Measurements from ENCODE around the gene GNG14. TPM values are rescaled to one million over a fixed set of nuclear protein-coding genes. Genes with fewer than 3 reads are reported as not detected.
"Not testable (repeated sequence)": the region's sequence is repeated elsewhere in the genome, so short reads cannot be mapped to it uniquely, and the experiment has no call there.

Gene GNG14
- total RNA-seq, 1 donor from 2014 or later = not detected

- intact Hi-C loops (cut with DNase I) = no loop called here
- DNase-seq (ENCODE audit: low spot score) = no peak
These were observed 1.9 kb downstream of the GNG14 start for GRCh38 chr19:12689581-12690216.

- intact Hi-C loops (cut with DNase I) = no loop called here
- DNase-seq (ENCODE audit: low spot score) = no peak
These were observed 5.2 kb downstream of the GNG14 start for GRCh38 chr19:12692960-12693359.

DNA sequence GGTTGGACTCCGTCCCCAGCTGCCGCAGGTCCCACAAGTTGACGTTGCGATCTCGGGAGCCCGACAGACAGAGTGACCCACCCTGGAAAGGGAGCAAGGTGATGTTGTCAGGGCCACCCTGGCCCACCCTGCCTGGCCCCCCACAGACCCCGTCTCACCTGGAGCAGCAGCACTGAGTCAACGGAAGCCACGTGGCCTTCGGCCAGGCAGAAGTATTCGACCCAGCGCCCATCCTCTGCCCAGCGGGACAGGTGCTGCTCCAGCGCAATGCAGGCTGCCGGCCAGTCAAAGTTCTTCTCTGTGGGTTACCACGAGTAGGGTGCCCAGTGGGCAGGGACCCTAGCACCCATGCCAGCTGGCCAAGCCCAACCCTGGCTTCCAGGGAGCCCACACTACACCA lies 6.8 kb downstream of the GNG14 start:
- DNase-seq (ENCODE audit: low spot score) = no peak
- intact Hi-C loops (cut with DNase I) = no loop called here

DNA sequence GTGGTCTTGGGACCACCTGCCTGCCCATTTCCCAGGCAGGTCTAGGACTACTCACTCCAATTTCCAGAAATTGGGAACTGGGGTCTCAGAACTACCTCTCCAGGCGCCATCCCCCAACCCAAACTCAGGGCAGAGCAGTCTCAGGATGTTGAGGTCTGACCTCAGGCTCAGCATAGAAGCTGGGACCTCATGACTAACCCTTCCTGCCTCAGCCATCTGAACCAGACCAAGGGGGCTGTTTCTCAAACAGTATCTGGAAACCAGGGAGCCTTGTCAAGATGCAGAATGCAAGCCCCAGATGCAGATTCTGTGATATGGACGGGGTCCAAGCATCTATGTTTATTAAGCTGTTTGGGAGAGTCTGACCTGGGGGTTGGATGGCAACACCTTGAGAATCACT lies 7.3 kb downstream of the GNG14 start:
- no peak for DNase-seq (ENCODE audit: low spot score)
- intact Hi-C loops (cut with DNase I) = no loop called here

DNA sequence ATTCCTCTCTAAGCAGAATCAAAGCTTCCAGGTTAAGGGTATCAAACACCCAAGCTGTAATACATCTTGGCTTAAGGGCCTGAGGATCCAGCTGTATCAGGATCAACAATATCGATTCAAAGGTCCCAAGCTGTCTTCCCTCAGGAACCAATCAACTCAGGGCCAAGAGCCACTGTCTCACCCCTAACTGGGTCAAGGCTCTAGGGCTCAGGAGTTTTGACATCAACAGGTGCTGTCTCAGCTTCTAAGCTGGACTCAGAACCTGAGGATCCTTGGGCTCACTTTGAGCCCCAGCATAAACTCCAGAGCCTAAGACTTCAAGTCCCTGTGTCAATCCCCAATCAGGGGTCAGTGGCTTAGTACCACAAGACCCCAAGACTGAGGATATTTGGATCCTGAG lies 7.7 kb downstream of the GNG14 start:
- no peak for DNase-seq (ENCODE audit: low spot score)
- intact Hi-C loops (cut with DNase I) = no loop called here

DNA sequence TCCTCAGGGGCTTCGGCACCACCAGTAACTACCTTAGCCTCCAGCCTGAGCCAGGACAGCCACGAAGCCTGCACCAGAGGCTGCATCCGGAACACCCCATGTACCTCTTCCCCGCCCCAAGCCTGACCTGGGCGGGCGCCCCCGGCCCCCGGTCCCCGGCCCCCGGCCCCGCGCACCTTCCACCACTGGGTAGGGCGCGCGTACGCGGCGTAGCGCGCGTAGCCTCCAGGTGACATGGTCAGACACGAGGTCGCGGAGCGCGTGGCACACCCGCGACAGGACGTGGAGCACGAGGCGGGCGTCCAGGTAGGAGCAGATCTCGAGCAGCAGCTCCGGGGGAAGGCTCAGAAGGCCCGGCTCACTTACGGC lies 8.2 kb downstream of the GNG14 start:
- intact Hi-C loops (cut with DNase I) = no loop called here
- DNase-seq (ENCODE audit: low spot score) = no peak

DNA sequence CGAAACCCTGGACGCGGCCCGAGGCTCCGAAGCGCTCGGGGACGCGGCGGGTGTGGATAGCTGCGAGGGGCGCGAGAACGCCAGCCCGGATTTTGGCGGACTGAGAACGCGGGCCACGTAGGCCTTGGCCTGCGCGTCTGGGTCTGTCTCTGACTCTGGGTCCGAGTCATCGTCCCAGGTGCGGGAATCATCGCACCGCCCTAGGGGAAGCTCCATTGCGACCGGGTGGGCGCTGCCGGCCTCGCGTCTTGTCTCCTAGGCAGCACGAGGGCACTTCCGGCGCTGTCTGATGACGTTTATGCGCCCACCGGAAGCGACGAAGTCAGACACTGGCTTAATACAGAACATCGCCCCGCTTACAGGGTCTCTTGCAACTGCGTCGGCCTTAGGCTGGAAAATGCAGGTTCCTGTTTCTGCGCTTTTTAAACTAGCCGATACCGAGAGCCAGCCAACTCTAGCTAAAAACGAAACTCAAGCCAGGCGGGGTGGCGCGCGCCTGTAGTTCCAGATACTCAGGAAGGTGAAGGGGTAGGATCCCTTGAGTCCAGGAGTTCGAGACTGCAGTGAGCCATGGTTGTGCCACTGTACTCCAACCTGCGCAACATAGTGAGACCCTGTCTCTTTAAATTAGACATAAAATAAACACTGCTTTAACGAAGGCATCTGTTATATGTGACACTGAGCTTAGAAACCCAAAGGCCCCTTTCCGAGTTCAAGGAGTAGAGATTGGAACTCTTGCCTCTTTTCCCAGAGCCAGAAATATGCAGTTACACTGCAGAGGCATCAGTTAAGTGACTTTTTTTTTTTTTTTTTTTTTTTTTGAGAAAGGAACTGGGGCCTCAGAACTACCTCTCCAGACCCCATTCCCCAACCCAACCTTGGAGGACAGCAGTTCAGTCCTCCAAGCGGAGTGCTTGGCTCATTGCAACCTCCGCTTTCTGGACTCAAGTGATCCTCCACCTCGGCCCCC lies 8.9 kb downstream of the GNG14 start, which contains the start of gene FBXW9:
Gene FBXW9 (minus strand): TSS at position 266 of the 970 bp plus-strand sequence. CDS start 50 bp downstream, at position 216.
- intact Hi-C loops (cut with DNase I) = no loop called here
- DNase-seq (ENCODE audit: low spot score) = peak; percentile 96

DNA sequence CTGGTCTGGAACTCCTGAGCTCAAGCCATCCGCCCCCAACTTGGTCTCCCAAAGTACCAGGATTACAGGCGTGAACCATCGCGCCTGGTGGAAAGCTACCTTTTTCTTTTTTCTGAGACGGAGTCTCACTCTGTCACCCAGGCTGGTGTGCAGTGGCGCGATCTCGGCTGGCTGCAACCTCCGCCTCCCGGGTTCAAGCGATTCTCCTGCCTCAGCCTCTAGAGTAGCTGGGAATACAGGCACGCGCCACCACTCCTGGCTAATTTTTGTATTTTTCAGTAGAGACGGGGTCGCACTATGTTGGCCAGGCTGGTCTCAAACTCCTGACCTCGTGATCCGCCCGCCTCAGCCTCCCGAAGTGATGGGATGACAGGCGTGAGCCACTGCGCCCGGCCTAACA lies 9.6 kb downstream of the GNG14 start:
- DNase-seq (ENCODE audit: low spot score); intact Hi-C loops (cut with DNase I): not testable (repeated sequence)

DNA sequence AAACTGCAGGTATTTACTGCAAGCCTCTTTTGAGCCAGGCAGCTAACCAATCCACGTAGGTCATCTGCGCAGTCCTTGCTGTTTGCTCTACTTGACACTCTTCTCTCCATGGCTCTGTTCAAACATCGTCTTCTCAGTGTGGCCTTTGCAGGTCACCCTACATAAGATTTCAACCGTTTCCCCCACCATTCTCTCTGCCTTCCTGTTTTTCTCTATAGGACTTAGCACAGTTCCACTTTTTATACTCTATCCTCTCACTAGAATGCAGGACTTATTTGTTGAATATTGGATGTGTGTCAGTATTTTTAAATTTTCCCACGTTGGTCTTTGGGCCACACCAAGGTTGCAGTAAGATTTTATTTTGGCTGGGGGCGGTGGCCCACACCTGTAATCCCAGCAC lies 10.3 kb downstream of the GNG14 start:
- intact Hi-C loops (cut with DNase I) = no loop called here
- DNase-seq (ENCODE audit: low spot score) = no peak

DNA sequence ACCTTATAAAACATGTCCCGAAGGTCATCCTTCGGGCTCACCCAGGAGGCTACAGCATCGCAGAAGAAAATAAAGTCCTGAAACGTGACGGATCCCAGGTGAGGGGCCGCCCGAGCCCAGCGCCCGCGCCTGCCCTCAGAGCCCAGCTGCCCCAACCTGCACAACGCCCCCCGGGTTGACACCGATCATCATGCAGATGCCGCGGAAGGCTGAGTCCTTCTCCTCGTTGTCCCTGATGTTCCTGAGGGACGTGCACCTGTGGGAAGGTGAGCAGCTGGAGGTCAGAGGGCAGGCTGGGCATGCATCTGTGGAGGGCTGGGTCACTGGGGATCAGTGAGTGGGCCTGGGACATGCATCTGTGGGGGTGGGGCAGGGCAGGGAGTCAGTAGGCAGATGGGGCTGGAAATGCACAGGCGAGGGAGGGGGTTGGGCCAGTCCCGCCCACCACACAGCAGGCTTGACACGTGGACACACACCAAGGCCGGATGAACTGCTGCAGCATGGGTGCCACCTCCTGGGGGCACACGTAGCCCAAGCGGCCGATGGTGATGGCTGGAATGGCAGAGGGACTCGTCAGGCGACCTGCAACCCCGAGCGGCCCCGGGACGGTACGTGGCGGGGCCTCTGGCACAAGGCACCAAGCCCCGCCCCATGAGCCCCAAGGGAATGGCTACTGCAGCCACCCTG lies 13.9 kb downstream of the GNG14 start:
- no peak for DNase-seq (ENCODE audit: low spot score)
- intact Hi-C loops (cut with DNase I) = no loop called here

DNA sequence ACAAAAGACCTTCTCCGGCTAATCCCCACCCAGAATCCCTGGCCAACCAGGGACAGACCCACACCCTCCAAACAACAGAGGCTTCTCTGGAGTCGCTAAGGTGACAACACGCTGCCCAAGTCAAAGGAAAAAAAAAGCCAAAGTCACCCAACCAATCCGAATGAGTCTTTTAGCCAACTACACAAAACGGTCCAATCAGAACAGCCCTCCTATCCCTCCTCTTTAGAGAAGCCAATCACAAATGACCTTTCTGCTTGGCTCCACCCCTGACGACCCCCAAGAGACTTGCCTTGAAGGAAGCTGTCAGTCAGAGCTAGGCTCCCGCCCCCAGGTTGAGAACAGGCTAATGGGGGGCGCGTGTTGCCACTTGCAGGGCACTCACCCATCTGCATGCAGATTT lies 15.2 kb downstream of the GNG14 start:
- intact Hi-C loops (cut with DNase I) = no loop called here
- no peak for DNase-seq (ENCODE audit: low spot score)

DNA sequence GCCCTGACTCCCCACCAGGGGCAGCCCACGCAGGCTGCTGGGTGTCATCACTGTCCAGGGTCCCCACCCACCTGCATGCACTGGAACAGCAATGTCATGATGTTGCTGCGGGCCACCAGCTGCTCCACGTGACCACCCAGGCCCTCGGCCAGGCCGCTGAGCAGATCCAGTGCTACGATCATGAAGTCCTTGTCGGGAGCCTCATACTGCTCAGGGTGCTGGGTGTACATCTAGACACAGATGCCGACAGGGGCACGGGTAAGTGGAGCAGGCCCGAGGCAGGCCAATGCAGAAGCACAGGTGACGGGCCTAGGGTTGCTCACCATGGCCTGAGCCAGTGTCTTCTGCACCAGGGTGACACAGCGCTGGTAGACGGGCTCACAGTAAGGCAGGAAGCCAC lies 17.4 kb downstream of the GNG14 start:
- intact Hi-C loops (cut with DNase I) = no loop called here
- DNase-seq (ENCODE audit: low spot score) = no peak

DNA sequence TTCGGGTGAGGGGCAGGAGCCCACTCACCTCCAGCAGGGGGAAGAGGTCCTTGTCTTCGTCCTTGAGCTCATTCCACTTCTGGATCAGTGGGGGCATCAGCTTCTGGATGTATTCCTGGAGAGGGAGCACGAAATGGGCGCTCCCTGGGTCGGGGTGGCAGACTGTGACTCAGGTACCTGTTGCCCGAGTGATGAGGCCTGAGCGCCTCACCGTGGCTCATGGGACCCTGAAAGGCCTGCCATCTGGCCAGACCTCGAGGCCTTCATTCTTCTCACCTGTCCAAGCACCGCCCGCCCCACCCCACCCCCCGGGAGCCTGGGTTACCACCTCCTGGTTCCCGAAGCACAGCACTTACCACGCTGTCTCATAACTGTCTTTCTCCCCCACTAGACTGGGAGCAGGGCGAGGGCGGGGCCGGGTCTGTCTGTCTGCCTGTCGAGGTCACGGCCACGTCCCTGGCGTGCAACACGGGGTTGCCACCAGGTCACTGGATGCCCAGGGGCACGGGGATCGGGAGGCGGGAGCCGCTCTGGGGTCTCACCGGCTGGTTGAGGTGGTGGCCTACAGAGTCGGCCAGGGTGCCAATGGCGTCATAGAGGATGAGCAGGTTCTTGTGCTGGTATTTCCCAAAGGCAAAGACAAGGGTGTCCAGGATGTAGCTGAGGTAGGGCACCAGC lies 18.0 kb downstream of the GNG14 start:
- DNase-seq (ENCODE audit: low spot score) = no peak
- intact Hi-C loops (cut with DNase I) = no loop called here

- intact Hi-C loops (cut with DNase I) = no loop called here
These were observed 18.5 kb downstream of the GNG14 start for GRCh38 chr19:12706332-12706718.

DNA sequence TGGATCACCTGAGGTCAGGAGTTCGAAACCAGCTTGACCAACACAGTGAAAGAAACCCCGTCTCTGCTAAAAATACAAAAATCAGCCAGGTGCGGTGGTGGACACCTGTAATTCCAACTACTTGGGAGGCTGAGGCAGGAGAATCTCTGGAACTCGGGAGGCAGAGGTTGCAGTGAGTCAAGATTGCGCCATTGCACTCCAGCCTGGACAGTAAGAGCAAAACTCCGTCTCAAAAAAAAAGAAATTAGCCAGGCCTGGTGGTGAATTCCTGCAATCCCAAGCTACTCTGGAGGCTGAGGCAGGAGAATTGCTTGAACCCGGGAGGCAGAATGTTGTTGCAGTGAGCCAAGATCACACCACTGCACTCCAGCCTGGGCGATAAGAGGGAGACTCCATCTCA lies 20.8 kb downstream of the GNG14 start:
- intact Hi-C loops (cut with DNase I) = no loop called here
- no peak for DNase-seq (ENCODE audit: low spot score)

More at GRCh38 chr19:12706332-12706718, 18.5 kb downstream of the GNG14 start:
- no peak for DNase-seq (ENCODE audit: low spot score)

- intact Hi-C loops (cut with DNase I) = no loop called here
- DNase-seq (ENCODE audit: low spot score) = no peak
These were observed 23.4 kb downstream of the GNG14 start for GRCh38 chr19:12711187-12711586.

DNA sequence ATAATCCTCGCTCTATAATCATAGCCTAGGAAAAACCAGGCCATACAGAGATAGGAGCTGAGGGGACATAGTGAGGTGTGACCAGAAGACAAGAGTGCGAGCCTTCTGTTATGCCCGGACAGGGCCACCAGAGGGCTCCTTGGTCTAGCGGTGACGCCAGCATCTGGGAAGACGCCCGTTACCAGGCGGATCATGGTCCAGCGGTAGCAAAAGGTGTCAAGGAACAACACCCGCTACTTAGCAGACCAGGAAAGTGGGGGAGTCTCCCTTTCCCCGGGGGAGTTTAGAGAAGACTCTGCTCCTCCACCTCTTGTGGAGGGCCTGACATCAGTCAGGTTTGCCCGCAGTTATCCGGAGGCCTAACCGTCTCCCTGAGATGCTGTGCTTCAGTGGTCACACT lies 24.3 kb downstream of the GNG14 start:
- intact Hi-C loops (cut with DNase I); DNase-seq (ENCODE audit: low spot score): not testable (repeated sequence)

DNA sequence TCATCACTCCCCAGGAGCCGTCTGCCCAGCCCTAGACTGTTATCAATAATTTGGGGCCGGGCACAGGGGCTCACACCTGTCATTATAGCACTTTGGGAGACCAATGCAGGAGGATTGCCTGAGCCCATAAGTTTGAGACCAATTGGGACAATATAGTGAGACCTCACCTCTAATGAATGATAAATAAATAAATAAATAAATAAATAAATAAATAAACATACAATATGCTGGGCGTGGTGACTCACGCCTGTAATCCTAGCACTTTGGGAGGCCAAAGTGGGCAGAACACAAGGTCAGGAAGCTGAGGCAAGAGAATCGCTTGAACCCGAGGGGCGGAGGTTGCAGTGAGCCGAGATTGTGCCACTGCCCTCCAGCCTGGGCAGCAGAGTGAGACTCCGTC lies 25.5 kb downstream of the GNG14 start:
- intact Hi-C loops (cut with DNase I); DNase-seq (ENCODE audit: low spot score): not testable (repeated sequence)

GRCh38 chr19:12715102-12715501 lies 27.3 kb downstream of the GNG14 start:
- intact Hi-C loops (cut with DNase I) = no loop called here
- no peak for DNase-seq (ENCODE audit: low spot score)

DNA sequence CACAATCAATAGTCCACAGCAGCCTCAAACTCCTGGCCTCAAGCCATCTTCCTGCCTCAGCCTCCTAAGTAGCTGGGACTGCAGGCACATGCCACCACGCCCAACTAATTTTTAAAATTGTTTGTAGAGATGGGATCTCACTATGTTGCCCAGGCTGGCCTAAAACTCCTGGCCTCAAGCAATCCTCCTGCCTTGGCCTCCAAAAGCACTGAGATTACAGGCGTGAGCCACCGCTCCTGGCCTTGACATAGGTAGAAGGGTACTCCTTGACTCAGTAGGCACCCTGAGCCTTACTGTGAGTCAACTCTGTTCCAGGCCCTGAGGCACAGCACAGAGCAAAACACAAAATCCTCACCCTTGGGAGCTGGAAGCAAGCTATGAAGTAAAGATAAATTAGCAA lies 28.1 kb downstream of the GNG14 start:
- no peak for DNase-seq (ENCODE audit: low spot score)
- intact Hi-C loops (cut with DNase I) = no loop called here
